Measurements from ENCODE around the gene FTSJ1. TPM values are rescaled to one million over a fixed set of nuclear protein-coding genes. Genes with fewer than 3 reads are reported as not detected.

FTSJ1 gene
- total RNA-seq, 1 donor from 2014 or later = 32.2 TPM

DNA sequence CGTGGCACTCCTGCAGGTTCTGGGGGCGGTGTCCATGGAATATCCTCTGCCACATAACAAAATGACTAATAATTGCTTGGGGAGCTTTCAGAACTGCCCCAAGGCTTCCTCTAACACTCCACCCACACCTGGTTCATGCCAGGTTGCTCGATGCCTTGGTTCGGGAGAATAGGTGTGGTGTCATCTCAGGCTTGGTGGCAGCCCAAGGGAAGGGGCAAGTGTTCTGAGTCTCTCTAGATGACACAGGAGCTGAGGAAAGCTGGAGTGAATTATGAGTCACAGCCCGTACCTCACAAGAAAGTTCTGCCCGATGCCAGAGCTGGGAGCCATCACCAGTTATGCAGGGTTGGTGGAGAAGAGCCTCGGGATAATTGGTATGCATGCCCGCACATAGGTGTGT is 14.7 kb downstream of the FTSJ1 start:
- H3K27ac ChIP-seq = no peak overlapping the region
- no peaks in the 10 kb centered on the region for H3K9me3 ChIP-seq (ENCODE audit: low read depth)
- Mint-ChIP-seq H3K4me3 (no peak overlapping the region), H3K27me3 (ENCODE audit: insufficient read depth, low read depth) (peaks cover 5% of the 10 kb centered on the region), H3K4me1 (no peaks in the 10 kb centered on the region), H3K9me3 (peaks cover 5% of the 10 kb centered on the region), H3K36me3 (no peaks in the 10 kb centered on the region), H3K27ac (no peak overlapping the region)
- H3K4me3 ChIP-seq = no peak overlapping the region
- H4K20me1 ChIP-seq (ENCODE audit: low read depth) = no peaks in the 10 kb centered on the region
- no peaks in the 10 kb centered on the region for H3K27me3 ChIP-seq
- no peak overlapping the region for H2AFZ ChIP-seq (replicated peaks)
- TF ChIP-seq, protein P1, sequence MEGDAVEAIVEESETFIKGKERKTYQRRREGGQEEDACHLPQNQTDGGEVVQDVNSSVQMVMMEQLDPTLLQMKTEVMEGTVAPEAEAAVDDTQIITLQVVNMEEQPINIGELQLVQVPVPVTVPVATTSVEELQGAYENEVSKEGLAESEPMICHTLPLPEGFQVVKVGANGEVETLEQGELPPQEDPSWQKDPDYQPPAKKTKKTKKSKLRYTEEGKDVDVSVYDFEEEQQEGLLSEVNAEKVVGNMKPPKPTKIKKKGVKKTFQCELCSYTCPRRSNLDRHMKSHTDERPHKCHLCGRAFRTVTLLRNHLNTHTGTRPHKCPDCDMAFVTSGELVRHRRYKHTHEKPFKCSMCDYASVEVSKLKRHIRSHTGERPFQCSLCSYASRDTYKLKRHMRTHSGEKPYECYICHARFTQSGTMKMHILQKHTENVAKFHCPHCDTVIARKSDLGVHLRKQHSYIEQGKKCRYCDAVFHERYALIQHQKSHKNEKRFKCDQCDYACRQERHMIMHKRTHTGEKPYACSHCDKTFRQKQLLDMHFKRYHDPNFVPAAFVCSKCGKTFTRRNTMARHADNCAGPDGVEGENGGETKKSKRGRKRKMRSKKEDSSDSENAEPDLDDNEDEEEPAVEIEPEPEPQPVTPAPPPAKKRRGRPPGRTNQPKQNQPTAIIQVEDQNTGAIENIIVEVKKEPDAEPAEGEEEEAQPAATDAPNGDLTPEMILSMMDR (IDR thresholded peaks at IDR 0.05) = no peak
- TF ChIP-seq EZH2phosphoT487 (IDR thresholded peaks at IDR 0.05) = no peak
- no peak for TF ChIP-seq EZH2 (IDR thresholded peaks at IDR 0.05)
- H3K79me2 ChIP-seq (ENCODE audit: low read depth) = no peaks in the 10 kb centered on the region
- no peak overlapping the region for H3K9ac ChIP-seq
- no peaks in the 10 kb centered on the region for H3F3A ChIP-seq (ENCODE audit: low read depth)
- DNase-seq (ENCODE audit: low spot score) = no peak
- H3K36me3 ChIP-seq = no peaks in the 10 kb centered on the region
- H3K4me1 ChIP-seq = no peaks in the 10 kb centered on the region
- H3K4me2 ChIP-seq = no peak overlapping the region

DNA sequence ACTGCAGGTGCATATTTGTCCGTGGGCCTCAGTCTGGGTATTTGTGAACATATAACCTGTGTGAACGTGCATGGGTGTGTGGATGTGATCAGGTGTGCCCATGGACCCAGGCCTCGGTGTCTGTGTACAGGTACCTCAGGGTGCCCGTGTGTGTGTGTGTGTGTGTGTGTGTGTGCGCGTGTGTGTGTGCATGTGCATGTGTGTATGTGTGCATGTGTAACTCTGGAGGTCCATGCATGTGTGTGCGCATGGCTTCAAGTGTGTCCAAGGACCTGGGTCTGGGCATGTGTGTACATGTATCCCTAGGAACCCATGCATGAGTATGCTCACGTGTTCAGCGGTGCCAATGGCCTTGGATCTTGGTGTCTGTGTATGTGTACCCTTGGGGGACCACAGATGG is 15.8 kb downstream of the FTSJ1 start:
- no peak overlapping the region for H3K9ac ChIP-seq
- H3K4me2 ChIP-seq = no peak overlapping the region
- Mint-ChIP-seq H3K27ac (peak overlapping the region; percentile 46), H3K27me3 (ENCODE audit: insufficient read depth, low read depth) (peaks cover 5% of the 10 kb centered on the region), H3K4me3 (no peak overlapping the region), H3K4me1 (no peaks in the 10 kb centered on the region), H3K36me3 (no peaks in the 10 kb centered on the region), H3K9me3 (peaks cover 7% of the 10 kb centered on the region)
- H3K79me2 ChIP-seq (ENCODE audit: low read depth) = no peaks in the 10 kb centered on the region
- TF ChIP-seq EZH2 (IDR thresholded peaks at IDR 0.05) (no peak), EZH2phosphoT487 (IDR thresholded peaks at IDR 0.05) (no peak)
- TF ChIP-seq, protein P1 (IDR thresholded peaks at IDR 0.05) = no peak
- no peak overlapping the region for H3K27ac ChIP-seq
- H3K9me3 ChIP-seq (ENCODE audit: low read depth) = no peaks in the 10 kb centered on the region
- H3K27me3 ChIP-seq = no peaks in the 10 kb centered on the region
- no peaks in the 10 kb centered on the region for H3K4me1 ChIP-seq
- no peak for DNase-seq (ENCODE audit: low spot score)
- no peaks in the 10 kb centered on the region for H3F3A ChIP-seq (ENCODE audit: low read depth)
- H3K36me3 ChIP-seq = no peaks in the 10 kb centered on the region
- H2AFZ ChIP-seq (replicated peaks) = no peak overlapping the region
- H4K20me1 ChIP-seq (ENCODE audit: low read depth) = no peaks in the 10 kb centered on the region
- H3K4me3 ChIP-seq = no peak overlapping the region

DNA sequence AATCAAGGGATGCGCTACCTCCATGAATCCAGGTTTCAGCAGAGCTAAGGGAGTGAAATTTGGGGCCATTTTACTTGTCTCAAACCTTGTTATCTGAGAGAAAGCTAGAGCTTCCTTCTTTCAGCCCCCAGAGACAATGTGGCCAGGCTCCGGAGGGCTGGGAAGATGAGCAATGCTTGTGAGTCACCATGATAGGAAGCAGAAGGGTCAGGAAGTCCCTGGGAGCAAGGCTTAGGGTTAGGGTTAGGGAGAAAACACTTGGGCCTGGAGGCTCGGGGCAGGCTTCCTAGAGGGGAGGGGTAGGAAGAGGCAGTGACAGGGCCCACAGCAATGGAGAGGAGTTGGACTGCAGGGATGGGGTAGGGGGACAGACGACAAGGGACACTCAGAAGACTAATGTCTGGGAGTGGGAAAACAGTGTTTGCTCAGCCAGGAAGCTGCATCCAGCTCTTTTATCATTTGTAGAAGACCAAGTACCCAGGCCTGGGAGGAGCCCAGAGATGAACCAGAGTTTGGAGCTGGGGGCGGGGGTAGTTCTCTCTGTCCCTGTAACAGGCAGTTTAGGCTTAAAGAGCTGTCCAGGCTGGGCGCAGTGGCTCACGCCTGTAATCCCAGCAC is 16.4 kb downstream of the FTSJ1 start:
- Histone ChIP-seq H3K4me3 (no peak overlapping the region), H3K36me3 (no peaks in the 10 kb centered on the region), H4K20me1 (ENCODE audit: low read depth) (no peaks in the 10 kb centered on the region), H3K79me2 (ENCODE audit: low read depth) (no peaks in the 10 kb centered on the region), H3K9me3 (ENCODE audit: low read depth) (no peaks in the 10 kb centered on the region), H3K9ac (no peak overlapping the region), H3K4me1 (no peaks in the 10 kb centered on the region), H3K27me3 (no peaks in the 10 kb centered on the region), H3K4me2 (no peak overlapping the region), H3K27ac (no peak overlapping the region), H3F3A (ENCODE audit: low read depth) (no peaks in the 10 kb centered on the region), H2AFZ (replicated peaks) (no peak overlapping the region)
- H3K27me3 Mint-ChIP-seq (ENCODE audit: insufficient read depth, low read depth) = peaks cover 5% of the 10 kb centered on the region
- DNase-seq (ENCODE audit: low spot score) = no peak
- H3K27ac Mint-ChIP-seq = peak overlapping the region; percentile 46
- no peak overlapping the region for H3K4me3 Mint-ChIP-seq
- no peaks in the 10 kb centered on the region for H3K4me1 Mint-ChIP-seq
- TF ChIP-seq EZH2 (IDR thresholded peaks at IDR 0.05) (no peak), EZH2phosphoT487 (IDR thresholded peaks at IDR 0.05) (no peak)
- TF ChIP-seq, protein P1 (IDR thresholded peaks at IDR 0.05) = no peak
- H3K36me3 Mint-ChIP-seq = no peaks in the 10 kb centered on the region
- H3K9me3 Mint-ChIP-seq = peaks cover 5% of the 10 kb centered on the region

All from neural progenitor cell (in vitro differentiated cells).